Fibroblast of the aortic adventitia (primary cell): ENCODE results near the gene RANGAP1. TPM values are rescaled to one million over a fixed set of nuclear protein-coding genes. Genes with fewer than 3 reads are reported as not detected.

Experiments
- DNase-seq: peaks from one replicate; pipeline ENCODE4 v3.0.0-alpha.2; 2010; ENCODE audit warnings: low read depth
- H3K4me3 ChIP-seq: 2 replicates; pipeline ENCODE4 v1.5.1; 2011; ENCODE audit warnings: low read depth, mild to moderate bottlenecking, control low read depth, low read length, moderate library complexity
- total RNA-seq: library from RNA; depleted of rRNA; stranded (reverse); fragments of >200 nt; gene quantifications from 2 replicates; pipeline ENCODE4 v1.2.3, GENCODE V29; 2012; ENCODE audit warnings: low replicate concordance
- TF ChIP-seq, protein P1 (sequence below): IDR thresholded peaks from 2 replicates; pipeline ENCODE4 v1.5.1; 2011; ENCODE audit warnings: mild to moderate bottlenecking, low read length, control low read depth, inconsistent platforms; ENCODE audit not compliant: insufficient read depth

Gene RANGAP1, protein sequence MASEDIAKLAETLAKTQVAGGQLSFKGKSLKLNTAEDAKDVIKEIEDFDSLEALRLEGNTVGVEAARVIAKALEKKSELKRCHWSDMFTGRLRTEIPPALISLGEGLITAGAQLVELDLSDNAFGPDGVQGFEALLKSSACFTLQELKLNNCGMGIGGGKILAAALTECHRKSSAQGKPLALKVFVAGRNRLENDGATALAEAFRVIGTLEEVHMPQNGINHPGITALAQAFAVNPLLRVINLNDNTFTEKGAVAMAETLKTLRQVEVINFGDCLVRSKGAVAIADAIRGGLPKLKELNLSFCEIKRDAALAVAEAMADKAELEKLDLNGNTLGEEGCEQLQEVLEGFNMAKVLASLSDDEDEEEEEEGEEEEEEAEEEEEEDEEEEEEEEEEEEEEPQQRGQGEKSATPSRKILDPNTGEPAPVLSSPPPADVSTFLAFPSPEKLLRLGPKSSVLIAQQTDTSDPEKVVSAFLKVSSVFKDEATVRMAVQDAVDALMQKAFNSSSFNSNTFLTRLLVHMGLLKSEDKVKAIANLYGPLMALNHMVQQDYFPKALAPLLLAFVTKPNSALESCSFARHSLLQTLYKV
- 78.5 and 89.4 TPM in 2 replicates for total RNA-seq

DNA sequence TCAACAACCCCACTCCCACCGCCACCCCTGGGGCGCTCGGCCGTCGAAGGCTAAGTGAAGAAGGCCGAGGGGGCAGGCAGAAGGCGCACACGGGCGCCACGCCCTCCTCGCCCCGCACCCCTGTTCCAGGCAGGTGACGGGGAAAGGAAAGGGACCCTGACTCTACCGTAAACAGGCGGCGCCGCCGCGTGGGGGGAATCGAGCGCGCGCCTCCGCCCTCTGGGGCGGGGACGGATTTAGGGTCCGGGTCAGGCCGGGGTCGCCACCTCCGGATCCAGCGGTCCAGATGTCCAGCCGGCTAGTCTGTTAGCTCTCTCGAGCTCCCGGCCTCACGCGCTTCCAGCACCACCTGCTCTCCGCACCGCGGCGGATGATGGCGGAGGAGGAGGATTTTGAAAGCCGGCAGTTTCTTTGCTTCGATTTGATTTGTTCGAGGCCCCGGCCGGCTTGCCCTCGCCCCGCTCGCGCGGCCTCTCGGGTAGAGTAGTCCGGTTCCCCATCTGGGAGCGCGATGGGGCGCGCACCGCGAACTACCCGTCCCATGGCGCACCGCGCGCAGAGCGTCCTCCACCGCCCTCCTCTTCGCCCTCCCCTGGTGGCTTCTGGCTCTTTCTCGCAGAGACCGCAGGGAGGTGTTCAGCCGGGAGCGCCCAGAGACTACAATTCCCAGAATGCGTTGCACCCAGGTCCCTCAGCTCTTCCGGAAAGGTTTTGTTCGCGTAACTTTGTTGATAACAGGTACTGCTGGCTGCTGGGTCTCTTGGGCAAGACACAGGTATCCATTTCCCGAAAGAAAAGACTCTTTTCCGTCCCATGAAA lies at the start of gene RANGAP1:
RANGAP1 (minus strand) TSS at position 368 of the 819 bp plus-strand sequence. CDS start 5,143 bp downstream, outside the sequence.
- TF ChIP-seq, protein P1, sequence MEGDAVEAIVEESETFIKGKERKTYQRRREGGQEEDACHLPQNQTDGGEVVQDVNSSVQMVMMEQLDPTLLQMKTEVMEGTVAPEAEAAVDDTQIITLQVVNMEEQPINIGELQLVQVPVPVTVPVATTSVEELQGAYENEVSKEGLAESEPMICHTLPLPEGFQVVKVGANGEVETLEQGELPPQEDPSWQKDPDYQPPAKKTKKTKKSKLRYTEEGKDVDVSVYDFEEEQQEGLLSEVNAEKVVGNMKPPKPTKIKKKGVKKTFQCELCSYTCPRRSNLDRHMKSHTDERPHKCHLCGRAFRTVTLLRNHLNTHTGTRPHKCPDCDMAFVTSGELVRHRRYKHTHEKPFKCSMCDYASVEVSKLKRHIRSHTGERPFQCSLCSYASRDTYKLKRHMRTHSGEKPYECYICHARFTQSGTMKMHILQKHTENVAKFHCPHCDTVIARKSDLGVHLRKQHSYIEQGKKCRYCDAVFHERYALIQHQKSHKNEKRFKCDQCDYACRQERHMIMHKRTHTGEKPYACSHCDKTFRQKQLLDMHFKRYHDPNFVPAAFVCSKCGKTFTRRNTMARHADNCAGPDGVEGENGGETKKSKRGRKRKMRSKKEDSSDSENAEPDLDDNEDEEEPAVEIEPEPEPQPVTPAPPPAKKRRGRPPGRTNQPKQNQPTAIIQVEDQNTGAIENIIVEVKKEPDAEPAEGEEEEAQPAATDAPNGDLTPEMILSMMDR: peak; percentile 37

DNA sequence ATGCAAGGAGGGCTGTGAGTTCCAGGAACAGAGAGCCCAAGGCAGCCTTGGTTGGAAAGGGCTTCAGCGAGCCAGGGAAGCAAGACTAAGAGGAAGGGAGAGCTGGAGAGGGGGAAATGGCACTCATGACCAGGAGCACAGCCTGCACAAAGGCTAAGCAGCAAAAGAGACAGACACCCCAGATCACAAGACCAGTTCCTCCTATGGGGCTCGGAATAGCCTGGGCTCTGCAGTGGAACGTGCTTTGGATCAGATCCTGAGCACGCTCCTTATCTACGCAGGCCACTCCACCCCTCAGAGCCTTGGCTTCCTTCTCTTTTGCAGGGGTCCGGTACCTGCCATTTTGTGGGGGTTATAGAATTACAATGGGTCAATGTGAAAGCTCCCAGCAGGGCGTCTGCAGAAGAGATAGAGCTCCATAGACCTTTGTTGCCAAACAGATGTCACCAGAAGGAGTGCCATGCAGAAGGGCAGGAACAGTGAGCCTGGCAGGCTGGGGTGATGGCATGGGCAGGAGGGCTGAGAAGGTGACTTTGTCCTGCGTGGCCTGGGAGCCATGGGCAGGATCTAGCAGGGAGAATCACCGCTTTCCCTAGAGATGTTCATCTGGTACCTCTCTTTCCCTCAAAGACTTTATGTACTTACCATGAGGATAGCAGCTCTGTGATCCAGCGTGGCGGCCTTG lies 49.1 kb upstream of the RANGAP1 start:
- DNase-seq: no peak

More for the DNA sequence above, at the start of gene RANGAP1:
- H3K4me3 ChIP-seq: peak within 1 kb of the TSS; percentile 86
- DNase-seq: peak; percentile 97

DNA sequence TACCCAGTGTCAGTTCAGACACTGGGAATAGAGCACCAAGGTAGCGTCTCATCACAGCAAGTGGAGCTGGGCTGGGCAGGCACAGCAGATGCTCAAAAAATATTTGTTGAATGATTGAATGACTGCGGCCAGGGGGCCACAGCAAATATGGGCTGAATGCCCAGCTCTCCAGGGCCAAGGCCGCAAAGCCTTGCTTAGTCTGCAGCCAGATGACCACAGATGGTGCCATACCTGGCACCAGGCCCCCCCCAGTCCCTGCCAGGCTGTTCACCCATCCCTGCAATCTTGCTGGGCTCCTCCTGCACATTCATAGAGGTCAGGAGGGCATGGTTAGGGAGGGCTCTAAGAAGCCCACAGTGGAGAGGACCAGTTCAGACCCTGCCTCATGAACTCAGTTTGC lies 48.2 kb upstream of the RANGAP1 start:
- DNase-seq: no peak
- TF ChIP-seq, protein P1: no peak
- H3K4me3 ChIP-seq: no peak overlapping the region

More for the DNA sequence above, 49.1 kb upstream of the RANGAP1 start:
- no peak overlapping the region for H3K4me3 ChIP-seq
- TF ChIP-seq, protein P1: no peak

DNA sequence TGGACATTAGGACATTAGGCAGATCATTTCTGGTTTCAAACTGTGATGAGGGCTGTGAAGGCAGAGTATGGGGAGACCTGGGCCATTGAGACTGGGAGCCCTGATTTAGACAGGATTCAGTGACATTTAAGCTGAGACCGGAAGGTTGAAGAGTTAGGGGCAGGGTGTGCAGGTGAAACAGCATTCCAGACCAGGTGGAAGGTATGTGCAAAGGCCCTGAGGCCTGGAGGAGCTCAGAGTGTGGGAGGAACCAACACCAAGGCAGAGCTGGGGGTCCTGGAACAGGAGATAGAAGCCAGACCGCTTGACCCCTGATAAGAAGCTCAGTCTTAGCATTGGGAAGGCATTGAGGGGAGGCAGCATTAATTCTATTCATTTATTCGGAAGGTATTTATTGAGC lies 47.8 kb upstream of the RANGAP1 start:
- no peak for DNase-seq
- H3K4me3 ChIP-seq: no peak overlapping the region
- TF ChIP-seq, protein P1: no peak

DNA sequence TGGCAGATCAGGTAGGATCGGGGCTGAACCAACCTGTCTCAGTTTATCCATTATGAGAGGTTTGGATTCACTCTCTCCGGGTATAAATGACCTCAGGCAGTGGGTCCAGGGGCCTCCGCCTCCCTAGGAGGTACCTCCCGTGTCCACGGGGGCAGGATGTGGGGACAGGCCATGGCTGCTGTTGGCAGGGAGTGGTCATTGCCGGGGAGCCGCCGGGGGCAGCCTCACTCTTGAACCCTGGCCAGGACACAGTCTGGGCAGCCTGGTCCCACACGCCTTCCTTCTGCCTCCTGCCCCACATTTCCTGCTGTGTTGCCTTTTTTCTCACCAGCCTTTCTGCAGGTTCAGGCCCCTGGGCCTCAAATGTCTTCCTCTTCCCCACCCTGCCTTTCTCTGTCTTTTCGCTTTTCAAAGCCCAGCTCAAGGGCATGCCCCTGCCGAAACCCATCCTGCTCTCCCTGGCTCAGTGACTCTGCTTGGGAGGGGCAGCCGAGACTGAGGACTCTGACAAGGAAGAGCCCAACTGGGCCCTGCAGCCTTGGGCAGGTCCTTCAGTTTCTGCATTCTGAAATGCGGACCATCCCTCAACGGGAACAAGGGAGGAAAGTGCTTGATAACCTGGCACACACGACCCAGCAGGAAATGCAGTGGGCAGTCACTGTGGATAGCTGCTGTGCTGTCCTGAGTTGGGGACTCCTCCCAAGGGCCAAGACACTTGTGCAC lies 46.4 kb upstream of the RANGAP1 start:
- no peak for DNase-seq
- TF ChIP-seq, protein P1: no peak
- no peak overlapping the region for H3K4me3 ChIP-seq
